ENCODE results near the gene PEX13. TPM values are rescaled to one million over a fixed set of nuclear protein-coding genes. Genes with fewer than 3 reads are reported as not detected.

The PEX13 gene
- total RNA-seq, 4 donors from 2014 or later: 26.3 to 48.5 (median 42.1) TPM

DNA sequence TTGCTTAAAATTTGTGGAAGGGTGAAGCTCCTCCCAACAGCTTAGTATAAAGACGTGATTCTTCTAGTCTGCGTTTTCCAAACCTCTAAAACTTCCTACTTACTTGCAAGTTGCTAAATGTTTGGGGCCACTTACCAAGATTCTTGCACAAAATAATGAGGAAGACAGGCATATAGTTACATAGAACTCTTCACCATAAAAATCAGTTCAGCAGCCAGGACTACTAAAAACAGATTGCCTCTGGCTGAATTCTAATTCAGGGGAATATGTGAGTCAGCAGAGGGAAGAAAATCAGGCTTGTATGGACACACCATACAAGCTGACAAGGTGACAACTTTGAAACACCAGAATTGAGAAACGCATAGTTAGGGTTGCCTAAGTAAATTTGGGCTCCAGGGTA, 2.8 kb upstream of the PEX13 start:
- WGBS, 2 donors (ENCODE audit: low coverage in 1 of 2): 68 to 82% methylated on average over 3 of the region's 3 CpGs
- Histone ChIP-seq H3K27me3 (no peaks in the 10 kb centered on the region), H3K36me3 (peaks cover 0 to 5% of the 10 kb centered on the region in 2 donors), H3K9me3 (no peaks in the 10 kb centered on the region), H3K4me3 (no peak overlapping the region), H3K4me1 (peaks cover 0 to 29% (median 10%) of the 10 kb centered on the region in 3 donors), H3K27ac (no peak overlapping the region)
- TF ChIP-seq POLR2AphosphoS5 (IDR thresholded peaks at IDR 0.05): no peak
- TF ChIP-seq, protein P1, sequence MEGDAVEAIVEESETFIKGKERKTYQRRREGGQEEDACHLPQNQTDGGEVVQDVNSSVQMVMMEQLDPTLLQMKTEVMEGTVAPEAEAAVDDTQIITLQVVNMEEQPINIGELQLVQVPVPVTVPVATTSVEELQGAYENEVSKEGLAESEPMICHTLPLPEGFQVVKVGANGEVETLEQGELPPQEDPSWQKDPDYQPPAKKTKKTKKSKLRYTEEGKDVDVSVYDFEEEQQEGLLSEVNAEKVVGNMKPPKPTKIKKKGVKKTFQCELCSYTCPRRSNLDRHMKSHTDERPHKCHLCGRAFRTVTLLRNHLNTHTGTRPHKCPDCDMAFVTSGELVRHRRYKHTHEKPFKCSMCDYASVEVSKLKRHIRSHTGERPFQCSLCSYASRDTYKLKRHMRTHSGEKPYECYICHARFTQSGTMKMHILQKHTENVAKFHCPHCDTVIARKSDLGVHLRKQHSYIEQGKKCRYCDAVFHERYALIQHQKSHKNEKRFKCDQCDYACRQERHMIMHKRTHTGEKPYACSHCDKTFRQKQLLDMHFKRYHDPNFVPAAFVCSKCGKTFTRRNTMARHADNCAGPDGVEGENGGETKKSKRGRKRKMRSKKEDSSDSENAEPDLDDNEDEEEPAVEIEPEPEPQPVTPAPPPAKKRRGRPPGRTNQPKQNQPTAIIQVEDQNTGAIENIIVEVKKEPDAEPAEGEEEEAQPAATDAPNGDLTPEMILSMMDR (IDR thresholded peaks at IDR 0.05): no peak
- TF ChIP-seq POLR2A (IDR thresholded peaks at IDR 0.05): no peak
- TF ChIP-seq EP300 (IDR thresholded peaks at IDR 0.05): no peak
- no peak for ATAC-seq

DNA sequence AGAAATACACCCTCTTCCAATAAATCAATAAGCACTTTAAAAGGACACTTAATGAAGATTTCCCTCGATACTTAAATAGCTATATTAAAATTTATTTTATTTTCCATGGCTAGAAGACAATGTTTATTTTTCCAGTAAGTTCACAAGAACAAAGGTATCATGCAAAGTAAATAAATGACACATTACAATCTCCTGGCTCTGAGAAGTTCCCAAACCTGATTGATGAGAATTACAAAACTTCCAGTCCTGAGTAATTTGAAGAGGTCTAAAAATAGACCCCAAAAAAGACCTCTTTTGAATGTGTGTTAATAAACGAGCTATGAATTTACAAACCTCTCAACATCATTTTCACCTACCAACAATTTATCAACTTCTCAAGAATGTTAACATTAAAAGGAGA, 1.5 kb upstream of the PEX13 start:
- peak overlapping the region; percentile 63 to 79 for H3K4me3 ChIP-seq
- TF ChIP-seq POLR2AphosphoS5 (IDR thresholded peaks at IDR 0.05) (no peak), POLR2A (IDR thresholded peaks at IDR 0.05) (no peak), EP300 (IDR thresholded peaks at IDR 0.05) (no peak)
- TF ChIP-seq, protein P1 (IDR thresholded peaks at IDR 0.05): no peak
- H3K27me3 ChIP-seq: no peaks in the 10 kb centered on the region
- H3K36me3 ChIP-seq: peaks cover 0 to under 1% of the 10 kb centered on the region in 2 donors
- 9 to 33% methylated on average over 2 of the region's 2 CpGs for WGBS, 2 donors (ENCODE audit: low coverage in 1 of 2)
- H3K4me1 ChIP-seq: peaks cover 0 to 41% (median 10%) of the 10 kb centered on the region in 3 donors
- ATAC-seq: no peak
- no peaks in the 10 kb centered on the region for H3K9me3 ChIP-seq
- H3K27ac ChIP-seq: no peak overlapping the region

DNA sequence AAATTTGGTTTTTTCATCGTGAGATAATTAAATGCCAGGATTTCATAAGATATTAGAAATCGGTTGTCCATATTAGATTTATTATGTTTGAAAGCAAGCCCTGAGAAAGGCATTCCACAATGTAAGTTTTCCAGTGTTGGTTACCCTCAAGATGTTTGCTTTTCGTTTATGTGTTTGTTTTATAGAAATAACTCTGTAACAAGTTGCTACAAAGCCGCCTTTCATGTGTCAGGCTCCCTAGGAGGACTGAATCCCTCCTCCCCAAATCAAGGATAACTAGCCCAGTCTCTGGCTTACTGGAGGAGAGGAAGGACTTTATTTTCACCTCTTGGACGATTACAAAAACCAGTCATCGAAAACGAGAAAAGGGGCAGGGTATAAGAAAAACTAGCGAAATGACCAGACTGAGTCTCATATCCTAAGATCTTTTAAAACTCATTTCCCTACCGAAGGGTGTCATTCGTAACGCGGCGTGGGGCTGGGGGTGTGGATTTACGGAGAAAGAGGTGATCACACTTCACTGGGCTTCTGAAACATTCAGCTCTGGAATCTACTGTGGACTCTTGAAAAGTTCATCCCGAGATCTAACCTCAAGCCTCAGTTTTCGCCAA, 1.0 kb upstream of the PEX13 start:
- 1 to 2% methylated on average over 16 of the region's 16 CpGs for WGBS, 2 donors (ENCODE audit: low coverage in 1 of 2)
- Histone ChIP-seq H3K9me3 (no peaks in the 10 kb centered on the region), H3K27ac (peak overlapping the region; percentile 61 to 96 (median 88)), H3K36me3 (peaks cover 0 to 6% of the 10 kb centered on the region in 2 donors), H3K4me3 (peak overlapping the region; percentile 63 to 79), H3K27me3 (no peaks in the 10 kb centered on the region), H3K4me1 (peaks cover 0 to 46% (median 10%) of the 10 kb centered on the region in 3 donors)
- TF ChIP-seq POLR2AphosphoS5 (IDR thresholded peaks at IDR 0.05): no peak
- TF ChIP-seq, protein P1 (IDR thresholded peaks at IDR 0.05): no peak
- no peak for TF ChIP-seq EP300 (IDR thresholded peaks at IDR 0.05)
- TF ChIP-seq POLR2A (IDR thresholded peaks at IDR 0.05): no peak
- ATAC-seq: no peak

DNA sequence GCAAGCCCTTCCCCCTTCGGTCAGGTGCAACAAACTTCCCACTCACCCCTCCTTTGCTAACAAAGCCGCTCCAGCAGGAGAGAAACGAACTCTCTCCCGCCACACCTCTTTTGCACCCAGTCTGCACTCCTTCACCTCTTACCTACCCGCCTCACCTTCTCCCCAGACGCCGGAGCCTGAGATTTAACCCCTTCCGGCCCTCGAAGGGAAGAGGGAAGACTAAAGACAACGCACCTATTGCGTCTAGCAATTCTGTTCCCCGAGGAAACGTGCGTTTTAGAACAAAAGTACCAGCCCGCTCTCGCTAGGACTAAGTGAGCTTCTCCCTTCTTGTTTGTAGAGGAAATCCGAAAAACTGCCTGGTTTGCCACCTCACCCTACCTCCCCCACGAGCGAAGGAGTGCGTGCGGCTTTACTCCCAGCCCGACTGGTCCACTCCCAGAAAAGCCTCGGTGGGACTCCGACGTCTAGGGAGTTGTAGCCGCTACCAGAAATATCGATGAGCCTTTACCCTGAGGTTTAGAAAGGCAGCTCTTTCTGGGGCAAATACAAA, 441 bp upstream of the PEX13 start:
- 0 to 1% methylated on average over 14 to 22 of the region's 27 CpGs for WGBS, 2 donors (ENCODE audit: low coverage in 1 of 2)
- TF ChIP-seq POLR2AphosphoS5 (IDR thresholded peaks at IDR 0.05): peak; percentile 20
- TF ChIP-seq POLR2A (IDR thresholded peaks at IDR 0.05): peak in 1 of 2 donors; percentile 9
- no peak for TF ChIP-seq EP300 (IDR thresholded peaks at IDR 0.05)
- peak; percentile 91 for ATAC-seq
- Histone ChIP-seq H3K36me3 (peaks cover 0 to 12% of the 10 kb centered on the region in 2 donors), H3K4me3 (peak overlapping the region; percentile 63 to 79), H3K4me1 (peaks cover 0 to 48% (median 10%) of the 10 kb centered on the region in 3 donors), H3K27me3 (no peaks in the 10 kb centered on the region), H3K9me3 (no peaks in the 10 kb centered on the region), H3K27ac (peak overlapping the region; percentile 61 to 96 (median 88))

DNA sequence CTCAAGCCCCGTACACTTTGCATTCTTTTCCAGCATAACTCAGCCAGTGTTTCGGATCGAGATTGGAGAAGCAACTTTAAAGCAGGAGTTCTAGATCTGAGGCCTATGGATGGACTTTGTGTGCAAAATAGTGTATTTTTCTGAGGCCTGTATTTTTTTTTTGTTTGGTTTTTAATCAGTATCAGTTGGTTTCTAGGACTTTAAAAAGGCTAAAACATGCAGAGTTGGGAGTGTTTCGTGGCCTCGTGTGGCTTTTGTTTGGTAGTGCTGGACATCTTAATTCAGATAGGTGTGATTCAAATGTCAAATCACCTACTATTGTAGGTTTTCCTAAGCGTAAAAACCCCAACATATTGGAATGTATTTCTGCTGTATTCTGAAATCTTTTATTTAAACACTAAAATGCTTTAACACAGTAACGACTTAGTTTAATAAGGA, 817 bp downstream of the PEX13 start:
- H3K4me3 ChIP-seq: peak overlapping the region; percentile 63 to 79
- no peak for ATAC-seq
- peaks cover 0 to 48% (median 10%) of the 10 kb centered on the region in 3 donors for H3K4me1 ChIP-seq
- peak overlapping the region; percentile 61 to 96 (median 88) for H3K27ac ChIP-seq
- TF ChIP-seq POLR2A (IDR thresholded peaks at IDR 0.05) (no peak), EP300 (IDR thresholded peaks at IDR 0.05) (no peak), POLR2AphosphoS5 (IDR thresholded peaks at IDR 0.05) (no peak)
- TF ChIP-seq, protein P1 (IDR thresholded peaks at IDR 0.05): no peak
- peaks cover 0 to 22% of the 10 kb centered on the region in 2 donors for H3K36me3 ChIP-seq
- H3K9me3 ChIP-seq: no peaks in the 10 kb centered on the region
- no peaks in the 10 kb centered on the region for H3K27me3 ChIP-seq
- 0 to 1% methylated on average over 3 to 7 of the region's 7 CpGs for WGBS, 2 donors (ENCODE audit: low coverage in 1 of 2)

Data from gastroesophageal sphincter (tissue), 4 donors.